CD4-positive, alpha-beta T cell treated with Interleukin-6 at 100 ng/mL for 8 hours (primary cell): Measurements from ENCODE around the gene SYN1.
"Not testable (repeated sequence)": the region's sequence is repeated elsewhere in the genome, so short reads cannot be mapped to it uniquely, and the experiment has no call there.

Experiments used
- DNase-seq: peaks from one replicate; pipeline ENCODE4 v3.0.0-alpha.2; 2020; ENCODE audit warnings: mixed read lengths, low spot score

Gene SYN1

GRCh38 chrX:47619486-47620302, at the start of gene SYN1:
Gene SYN1 (minus strand): TSS chrX:47619857. CDS start chrX:47619728, 129 bp downstream.
- peak; percentile 69 for DNase-seq

GRCh38 chrX:47665797-47666196, 46.1 kb upstream of the SYN1 start:
- DNase-seq: not testable (repeated sequence)

- no peak for DNase-seq
Measured at GRCh38 chrX:47664737-47665136, 45.1 kb upstream of the SYN1 start.

- DNase-seq: no peak
Measured at GRCh38 chrX:47662144-47662657, 42.5 kb upstream of the SYN1 start.

DNA sequence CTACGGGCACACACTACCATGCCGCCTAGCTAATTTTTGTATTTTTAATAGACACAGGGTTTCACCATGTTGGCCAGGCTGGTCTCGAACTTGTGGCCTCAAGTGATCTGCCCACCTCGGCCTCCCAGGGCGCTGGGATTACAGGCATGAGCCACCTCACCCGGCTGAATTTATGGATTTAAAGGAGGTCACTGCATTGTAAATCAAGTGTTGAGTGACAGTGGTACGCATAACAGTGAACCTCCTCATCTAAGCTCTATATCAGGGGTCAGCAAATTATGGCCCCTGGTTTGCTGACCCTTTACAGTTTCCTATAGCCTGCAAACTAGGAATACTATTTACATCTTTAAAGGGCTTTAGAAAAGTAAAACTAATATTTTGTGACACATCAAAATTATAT, 41.9 kb upstream of the SYN1 start:
- no peak for DNase-seq

- DNase-seq: no peak
Measured at GRCh38 chrX:47659421-47659726, 39.7 kb upstream of the SYN1 start.

- DNase-seq: peak; percentile 92
Measured at GRCh38 chrX:47658684-47659420, 39.2 kb upstream of the SYN1 start, which contains the start of gene UXT. Gene UXT (minus strand): TSS chrX:47659180. CDS start chrX:47658927, 253 bp downstream.

GRCh38 chrX:47658301-47658683, 38.6 kb upstream of the SYN1 start:
- DNase-seq: no peak

- DNase-seq: no peak
Measured at GRCh38 chrX:47651043-47651905, 31.6 kb upstream of the SYN1 start.

DNA sequence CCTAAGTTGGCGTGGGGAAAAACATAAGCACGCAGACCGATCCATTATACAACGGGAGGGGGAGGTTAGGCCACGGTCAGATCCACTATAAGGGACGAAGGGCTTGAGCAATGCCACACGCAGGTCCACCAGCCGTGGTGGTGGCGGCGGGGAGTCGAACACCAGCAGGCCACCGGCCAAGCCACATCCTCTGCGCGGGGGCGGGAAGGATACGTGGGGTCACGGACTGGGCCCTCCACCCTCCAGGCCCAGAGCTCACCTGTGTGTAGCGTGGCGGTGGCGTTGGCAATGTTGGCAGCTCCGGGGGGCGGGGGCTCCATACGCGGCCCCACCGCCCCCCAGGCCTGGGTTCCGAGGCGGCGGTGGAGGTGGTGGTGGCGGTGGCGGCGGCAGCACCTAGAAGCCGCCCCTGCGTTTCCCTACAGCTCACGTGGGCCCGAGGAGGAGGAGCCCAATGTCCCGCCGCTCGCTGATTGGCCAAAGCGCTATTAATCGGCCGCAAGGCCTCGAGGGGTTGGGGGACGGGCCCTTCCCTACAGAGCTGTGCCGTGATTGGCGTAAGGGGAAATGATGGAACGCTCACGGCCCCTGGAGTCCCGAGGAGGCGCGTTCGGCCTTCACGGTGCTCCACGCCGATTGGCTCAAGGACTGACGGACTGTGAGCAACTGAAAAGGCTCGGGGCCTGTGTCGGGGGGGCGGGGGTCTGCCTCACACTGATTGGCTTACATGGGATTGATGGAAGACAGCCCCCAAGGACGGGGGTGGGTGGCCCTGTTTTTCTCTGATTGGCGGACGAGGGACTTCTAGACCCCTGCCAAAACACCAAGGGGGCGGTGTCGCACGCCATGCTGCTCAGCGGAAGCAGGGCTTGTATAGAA, 30.7 kb upstream of the SYN1 start, which contains the start of gene ELK1:
Gene ELK1, minus strand, starts transcription at position 400 of the 879 bp plus-strand sequence. CDS start 9,122 bp downstream, outside the sequence.
- peak; percentile 92 for DNase-seq

DNA sequence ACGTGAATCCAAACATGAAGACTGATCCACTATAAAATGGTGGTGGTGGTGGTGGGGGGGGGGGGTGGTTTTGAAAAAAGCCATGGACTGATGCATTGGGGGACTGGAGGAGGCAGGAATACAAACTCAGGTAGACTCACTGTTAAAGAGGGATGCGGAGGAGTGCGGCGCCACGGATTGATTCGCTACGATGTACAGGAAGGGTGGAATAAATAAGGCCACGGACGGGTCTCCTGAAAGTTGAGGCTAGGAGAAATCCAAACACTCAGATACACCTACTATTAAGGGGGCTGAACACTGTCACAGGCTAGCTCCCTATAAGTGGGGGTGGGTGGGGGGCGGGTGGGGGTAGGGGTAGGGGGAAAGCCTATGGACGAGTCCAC, 30.1 kb upstream of the SYN1 start:
- no peak for DNase-seq

- DNase-seq: no peak
Measured at GRCh38 chrX:47649271-47649670, 29.6 kb upstream of the SYN1 start.

- DNase-seq: no peak
Measured at GRCh38 chrX:47648376-47648775, 28.7 kb upstream of the SYN1 start.

GRCh38 chrX:47646636-47647035, 27.0 kb upstream of the SYN1 start:
- no peak for DNase-seq

DNA sequence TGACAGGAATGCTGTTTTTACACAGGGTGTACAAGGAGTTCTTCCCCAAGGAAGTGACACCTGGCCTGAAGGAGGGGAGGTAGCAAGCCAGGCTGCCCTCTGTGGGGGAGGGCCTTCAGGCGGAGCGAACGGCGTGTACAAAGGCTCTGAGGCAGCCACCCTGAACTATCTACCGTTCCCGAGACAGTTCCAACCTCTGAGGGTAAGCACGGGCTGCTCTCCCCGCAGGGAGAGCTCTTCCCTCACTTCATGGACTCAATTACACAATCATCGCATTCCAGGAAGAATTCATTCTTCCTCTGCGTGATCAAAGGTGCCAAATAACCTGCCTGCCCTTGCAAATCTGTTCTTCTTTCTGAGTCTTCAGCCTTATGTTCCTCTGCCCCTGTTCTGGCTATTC, 25.9 kb upstream of the SYN1 start:
- DNase-seq: no peak

DNA sequence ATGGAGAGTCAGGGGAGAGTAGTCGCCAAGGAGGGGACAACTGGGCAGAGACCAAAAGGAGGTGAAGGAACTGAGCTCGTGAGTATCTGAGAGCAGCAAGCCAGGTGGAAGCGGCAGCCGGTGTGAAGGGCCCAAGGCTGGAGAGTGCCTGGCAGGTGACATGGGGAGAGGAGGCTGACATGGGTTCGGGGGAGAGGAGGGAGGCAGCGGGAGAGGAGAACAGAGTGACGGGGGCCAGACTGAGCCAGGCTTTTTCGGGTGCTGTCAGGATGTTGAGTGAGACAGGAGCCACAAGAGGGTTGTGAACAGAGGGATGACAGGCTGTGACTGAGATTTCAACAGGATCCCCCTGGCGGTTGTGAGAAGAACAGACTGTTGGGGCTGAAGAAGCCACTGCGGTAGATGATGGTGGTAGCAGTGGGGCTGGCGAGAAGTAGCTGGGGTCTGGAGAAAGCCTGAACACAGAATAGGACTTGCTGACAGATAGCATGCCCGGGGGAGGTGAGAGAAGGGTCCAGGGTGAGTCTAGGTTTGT, 25.0 kb upstream of the SYN1 start:
- peak; percentile 18 for DNase-seq

- no peak for DNase-seq
Measured at GRCh38 chrX:47643926-47644325, 24.3 kb upstream of the SYN1 start.

- no peak for DNase-seq
Measured at GRCh38 chrX:47638816-47639215, 19.2 kb upstream of the SYN1 start.

- peak; percentile 42 for DNase-seq
Measured at GRCh38 chrX:47637546-47638195, 18.0 kb upstream of the SYN1 start.

GRCh38 chrX:47634871-47635575, 15.4 kb upstream of the SYN1 start:
- DNase-seq: no peak
